SK-N-SH (cell line): ENCODE measurements around the gene VDR.

Experiments
- CTCF ChIP-seq: fragments of 200-600 bp; sonication (generic); IDR thresholded peaks from 2 replicates; pipeline ENCODE4 v1.6.1; 2017; ENCODE audit warnings: antibody characterized with exemption, mild to moderate bottlenecking, moderate library complexity
- FOXJ3 ChIP-seq: sonication (generic); formaldehyde crosslinking; IDR thresholded peaks from 2 replicates; pipeline ENCODE4 v1.5.1; 2020; ENCODE audit warnings: mild to moderate bottlenecking, missing genetic modification reagents
- POLR2AphosphoS5 ChIP-seq: IDR thresholded peaks from 2 replicates; pipeline ENCODE4 v1.6.1; 2012; ENCODE audit warnings: low read depth, low read length
- REST ChIP-seq: IDR thresholded peaks from 2 replicates; pipeline ENCODE4 v1.6.1; 2012; ENCODE audit warnings: mild to moderate bottlenecking, low read depth, low read length, moderate library complexity
- USF1 ChIP-seq: IDR thresholded peaks from 2 replicates; pipeline ENCODE4 v1.4.0; 2012; ENCODE audit warnings: low read depth, borderline replicate concordance
- YY1 ChIP-seq: IDR thresholded peaks from 2 replicates; pipeline ENCODE4 v1.4.0; 2012; ENCODE audit warnings: low read depth, mild to moderate bottlenecking

GRCh38 chr12:47840571-47840970 lies 64.2 kb downstream of the VDR start:
- TF ChIP-seq CTCF, result no peak
- TF ChIP-seq FOXJ3 (CRISPR knock-in tag), result no peak
- TF ChIP-seq POLR2AphosphoS5, result no peak
- TF ChIP-seq YY1, result no peak
- TF ChIP-seq USF1, result no peak
- no peak for TF ChIP-seq REST
